ENCODE results near the gene HSPG2. TPM values are rescaled to one million over a fixed set of nuclear protein-coding genes. Genes with fewer than 3 reads are reported as not detected.
"Not testable (repeated sequence)": the region's sequence is repeated elsewhere in the genome, so short reads cannot be mapped to it uniquely, and the experiment has no call there.

Gene HSPG2
- total RNA-seq, 2 experiments from 2014 or later: 3.2 to 3.8 TPM

GRCh38 chr1:21972973-21973441 is 35.9 kb upstream of the HSPG2 start:
- H3K9me3 Mint-ChIP-seq (ENCODE audit: insufficient read depth); H3K36me3 Mint-ChIP-seq (ENCODE audit: low read depth); H3K27ac Mint-ChIP-seq; POLR2A ChIA-PET; ATAC-seq; DNase-seq; H3K4me1 Mint-ChIP-seq (ENCODE audit: low read depth); H3K27me3 Mint-ChIP-seq (ENCODE audit: low read depth); H3K4me3 Mint-ChIP-seq: not testable (repeated sequence)
- CTCF ChIA-PET: interaction anchor here (0.9 kb wide), 1 partner anchor 10 kb away, joined by 3 read pairs; no protein-coding TSS in a partner anchor

DNA sequence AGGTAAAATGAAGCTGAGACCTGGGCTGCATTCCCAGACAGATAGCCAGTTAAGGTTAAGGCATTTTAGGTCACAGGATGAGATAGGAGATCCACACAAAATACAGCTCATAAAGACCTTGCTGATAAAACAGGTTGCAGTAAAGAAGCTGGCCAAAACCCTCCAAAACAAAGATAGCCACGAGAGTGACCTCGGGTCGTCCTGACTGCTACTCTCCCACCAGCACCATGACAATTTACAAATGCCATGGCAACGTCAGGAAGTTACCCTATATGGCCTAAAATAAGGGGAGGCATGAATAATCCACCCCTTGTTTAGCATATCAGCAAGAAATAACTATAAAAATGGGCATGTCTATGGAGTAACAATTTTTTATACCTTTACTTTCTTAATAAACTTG is 33.4 kb upstream of the HSPG2 start:
- POLR2A ChIA-PET; H3K36me3 Mint-ChIP-seq (ENCODE audit: low read depth); ATAC-seq; H3K9me3 Mint-ChIP-seq (ENCODE audit: insufficient read depth); H3K27ac Mint-ChIP-seq; CTCF ChIA-PET; H3K4me3 Mint-ChIP-seq; H3K4me1 Mint-ChIP-seq (ENCODE audit: low read depth); DNase-seq; H3K27me3 Mint-ChIP-seq (ENCODE audit: low read depth): not testable (repeated sequence)

DNA sequence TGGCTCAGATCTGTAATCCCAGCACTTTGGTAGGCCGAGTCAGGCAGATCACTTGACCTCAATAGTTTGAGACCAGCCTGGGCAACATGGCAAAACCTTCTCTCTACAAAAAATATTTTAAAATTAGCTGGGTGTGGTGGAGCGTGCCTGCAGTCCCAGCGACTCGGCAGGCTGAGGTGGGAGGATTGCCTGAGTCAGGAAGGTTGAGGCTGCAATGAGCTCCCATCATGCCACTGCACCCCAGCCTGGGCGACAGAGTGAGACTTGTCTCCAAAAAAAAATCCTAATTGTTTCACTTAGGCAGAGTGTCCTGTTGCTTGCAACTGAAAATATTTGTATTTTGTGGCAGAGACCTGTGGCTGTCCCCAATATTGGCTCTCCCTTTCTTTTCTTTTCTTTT is 32.0 kb upstream of the HSPG2 start:
- H3K9me3 Mint-ChIP-seq (ENCODE audit: insufficient read depth); CTCF ChIA-PET; H3K27ac Mint-ChIP-seq; ATAC-seq; H3K4me1 Mint-ChIP-seq (ENCODE audit: low read depth); H3K4me3 Mint-ChIP-seq; H3K27me3 Mint-ChIP-seq (ENCODE audit: low read depth); H3K36me3 Mint-ChIP-seq (ENCODE audit: low read depth); DNase-seq: not testable (repeated sequence)
- POLR2A ChIA-PET: interaction anchor here (0.6 kb wide), 1 partner anchor 14 kb away, joined by 3 read pairs; no protein-coding TSS in a partner anchor

DNA sequence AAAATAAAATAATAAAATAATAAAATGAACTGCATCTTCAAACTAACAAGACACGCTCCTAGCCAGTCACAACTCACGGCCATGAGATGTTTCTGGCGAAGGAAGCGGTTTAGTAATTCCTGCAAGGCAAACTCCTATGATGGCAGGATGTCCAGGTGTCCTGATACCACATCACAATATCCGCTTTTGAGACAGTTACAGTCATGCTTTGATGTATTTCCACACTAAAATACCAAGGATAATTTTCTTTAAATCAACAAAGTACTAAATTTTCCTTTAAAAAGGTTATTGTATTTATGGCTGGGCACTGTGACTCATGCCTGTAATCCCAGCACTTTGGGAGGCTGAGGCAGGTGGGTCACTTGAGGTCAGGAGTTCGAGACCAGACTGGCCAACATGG is 30.1 kb upstream of the HSPG2 start:
- H3K4me1 Mint-ChIP-seq (ENCODE audit: low read depth); H3K36me3 Mint-ChIP-seq (ENCODE audit: low read depth); H3K27me3 Mint-ChIP-seq (ENCODE audit: low read depth); POLR2A ChIA-PET; CTCF ChIA-PET; H3K9me3 Mint-ChIP-seq (ENCODE audit: insufficient read depth); ATAC-seq; H3K4me3 Mint-ChIP-seq; DNase-seq; H3K27ac Mint-ChIP-seq: not testable (repeated sequence)

GRCh38 chr1:21966247-21967000 is 29.3 kb upstream of the HSPG2 start:
- ChIA-PET POLR2A (no interaction called here), CTCF (no interaction called here)
- DNase-seq (no peak), ATAC-seq (no peak)
- Mint-ChIP-seq H3K27ac (no peak overlapping the region), H3K27me3 (ENCODE audit: low read depth) (no peaks in the 10 kb centered on the region), H3K4me3 (no peak overlapping the region), H3K36me3 (ENCODE audit: low read depth) (no peaks in the 10 kb centered on the region), H3K4me1 (ENCODE audit: low read depth) (peaks cover 3% of the 10 kb centered on the region), H3K9me3 (ENCODE audit: insufficient read depth) (no peaks in the 10 kb centered on the region)

GRCh38 chr1:21963477-21964217 is 26.5 kb upstream of the HSPG2 start:
- H3K27ac Mint-ChIP-seq: peak overlapping the region; percentile 71
- H3K4me3 Mint-ChIP-seq: no peak overlapping the region
- H3K27me3 Mint-ChIP-seq (ENCODE audit: low read depth): no peaks in the 10 kb centered on the region
- peaks cover 4% of the 10 kb centered on the region for H3K4me1 Mint-ChIP-seq (ENCODE audit: low read depth)
- ATAC-seq (peak; percentile 98), DNase-seq (peak; percentile 88)
- no peaks in the 10 kb centered on the region for H3K36me3 Mint-ChIP-seq (ENCODE audit: low read depth)
- CTCF ChIA-PET: interaction anchor here (0.7 to 2.1 kb wide), 12 partner anchors 9 to 261 kb away, joined by 3 to 10 read pairs (median 4); no protein-coding TSS in a partner anchor
- no peaks in the 10 kb centered on the region for H3K9me3 Mint-ChIP-seq (ENCODE audit: insufficient read depth)
- POLR2A ChIA-PET: interaction anchor here (0.7 kb wide), 1 partner anchor 61 kb away, joined by 4 read pairs; no protein-coding TSS in a partner anchor

- ATAC-seq (no peak), DNase-seq (no peak)
- POLR2A ChIA-PET: no interaction called here
- no peaks in the 10 kb centered on the region for H3K27me3 Mint-ChIP-seq (ENCODE audit: low read depth)
- H3K36me3 Mint-ChIP-seq (ENCODE audit: low read depth): no peaks in the 10 kb centered on the region
- no peak overlapping the region for H3K27ac Mint-ChIP-seq
- peaks cover 22% of the 10 kb centered on the region for H3K4me1 Mint-ChIP-seq (ENCODE audit: low read depth)
- H3K9me3 Mint-ChIP-seq (ENCODE audit: insufficient read depth): no peaks in the 10 kb centered on the region
- H3K4me3 Mint-ChIP-seq: no peak overlapping the region
- CTCF ChIA-PET: no interaction called here
Observed at GRCh38 chr1:21961799-21962198, 24.7 kb upstream of the HSPG2 start.

GRCh38 chr1:21961337-21961736 is 24.2 kb upstream of the HSPG2 start:
- DNase-seq: no peak
- Mint-ChIP-seq H3K27me3 (ENCODE audit: low read depth) (no peaks in the 10 kb centered on the region), H3K36me3 (ENCODE audit: low read depth) (no peaks in the 10 kb centered on the region), H3K27ac (no peak overlapping the region), H3K4me1 (ENCODE audit: low read depth) (peaks cover 27% of the 10 kb centered on the region), H3K9me3 (ENCODE audit: insufficient read depth) (no peaks in the 10 kb centered on the region), H3K4me3 (no peak overlapping the region)
- POLR2A ChIA-PET: no interaction called here
- CTCF ChIA-PET: no interaction called here
- ATAC-seq: no peak

DNA sequence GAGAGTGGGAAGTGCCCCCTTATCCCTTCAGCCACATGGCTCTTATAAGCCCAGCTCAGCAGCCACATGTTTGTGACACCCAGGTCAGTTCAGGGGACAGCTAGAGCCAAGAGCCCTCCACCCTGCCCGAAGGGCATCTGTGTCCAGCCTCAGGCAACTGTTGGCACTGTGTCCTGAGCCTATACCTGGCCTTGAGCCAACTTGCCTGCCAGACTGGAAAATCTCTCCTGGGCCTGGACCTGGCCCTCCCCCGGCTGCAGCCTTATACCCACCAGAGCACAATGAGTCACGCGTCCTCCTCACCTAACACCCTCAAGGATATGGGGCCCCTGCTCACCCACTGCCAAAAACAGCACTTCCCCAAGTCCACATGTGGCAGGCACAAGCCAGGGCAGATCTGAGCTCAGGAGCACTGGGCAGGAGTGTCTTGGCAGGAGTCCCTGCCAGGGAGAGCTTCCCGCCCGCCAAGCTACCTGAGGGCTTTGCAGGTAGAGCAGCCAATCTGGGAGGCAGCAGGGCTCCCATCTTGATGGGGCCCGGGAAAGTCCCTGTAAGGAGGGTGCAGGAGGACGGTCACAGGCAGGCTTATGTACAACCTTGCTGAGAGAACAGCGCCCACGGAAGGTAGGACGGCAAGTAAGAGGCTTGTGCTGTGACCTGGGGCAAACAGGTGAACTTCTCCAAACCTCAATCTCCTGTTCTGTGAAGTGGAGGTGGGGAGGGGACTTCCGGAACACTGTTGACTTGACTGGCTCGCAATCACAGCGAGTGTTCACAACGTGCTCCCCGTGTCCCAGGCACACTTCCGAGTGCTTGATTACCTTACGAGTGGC is 19.8 kb upstream of the HSPG2 start:
- ATAC-seq (peak; percentile 83), DNase-seq (peak; percentile 41)
- H3K4me3 Mint-ChIP-seq: peak overlapping the region; percentile 56
- ChIA-PET POLR2A (no interaction called here), CTCF (interaction anchor here (0.8 to 1.8 kb wide), 5 partner anchors 8 to 233 kb away, joined by 3 to 4 read pairs (median 3); no protein-coding TSS in a partner anchor)
- no peaks in the 10 kb centered on the region for H3K36me3 Mint-ChIP-seq (ENCODE audit: low read depth)
- H3K27me3 Mint-ChIP-seq (ENCODE audit: low read depth): no peaks in the 10 kb centered on the region
- H3K4me1 Mint-ChIP-seq (ENCODE audit: low read depth): peaks cover 35% of the 10 kb centered on the region
- H3K27ac Mint-ChIP-seq: peak overlapping the region; percentile 76
- no peaks in the 10 kb centered on the region for H3K9me3 Mint-ChIP-seq (ENCODE audit: insufficient read depth)

GRCh38 chr1:21955501-21956281 is 18.6 kb upstream of the HSPG2 start:
- Mint-ChIP-seq H3K4me3 (peak overlapping the region; percentile 56), H3K4me1 (ENCODE audit: low read depth) (peaks cover 35% of the 10 kb centered on the region), H3K36me3 (ENCODE audit: low read depth) (no peaks in the 10 kb centered on the region), H3K27me3 (ENCODE audit: low read depth) (no peaks in the 10 kb centered on the region), H3K9me3 (ENCODE audit: insufficient read depth) (no peaks in the 10 kb centered on the region), H3K27ac (peak overlapping the region; percentile 76)
- POLR2A ChIA-PET: interaction anchor here (1.1 kb wide), 1 partner anchor 46 kb away, joined by 3 read pairs; no protein-coding TSS in a partner anchor
- no peak for ATAC-seq
- peak; percentile 42 for DNase-seq
- CTCF ChIA-PET: interaction anchor here (0.8 to 1.8 kb wide), 4 partner anchors 10 to 232 kb away, joined by 3 to 4 read pairs (median 4); no protein-coding TSS in a partner anchor

GRCh38 chr1:21955058-21955457 is 17.9 kb upstream of the HSPG2 start:
- ATAC-seq: no peak
- Mint-ChIP-seq H3K36me3 (ENCODE audit: low read depth) (no peaks in the 10 kb centered on the region), H3K27ac (no peak overlapping the region), H3K4me3 (no peak overlapping the region), H3K27me3 (ENCODE audit: low read depth) (no peaks in the 10 kb centered on the region), H3K9me3 (ENCODE audit: insufficient read depth) (no peaks in the 10 kb centered on the region), H3K4me1 (ENCODE audit: low read depth) (peaks cover 35% of the 10 kb centered on the region)
- POLR2A ChIA-PET: interaction anchor here (1.1 kb wide), 1 partner anchor 45 kb away, joined by 3 read pairs; no protein-coding TSS in a partner anchor
- CTCF ChIA-PET: interaction anchor here (1.8 kb wide), 1 partner anchor 151 kb away, joined by 4 read pairs; no protein-coding TSS in a partner anchor
- DNase-seq: no peak
